ENCODE results near the gene SEMA6C. TPM values are rescaled to one million over a fixed set of nuclear protein-coding genes. Genes with fewer than 3 reads are reported as not detected.

The SEMA6C gene
- polyA plus RNA-seq, 1 donor (not counting 4 experiments of a cell fraction or from before 2014, with no cell fraction given): 0.93 TPM

DNA sequence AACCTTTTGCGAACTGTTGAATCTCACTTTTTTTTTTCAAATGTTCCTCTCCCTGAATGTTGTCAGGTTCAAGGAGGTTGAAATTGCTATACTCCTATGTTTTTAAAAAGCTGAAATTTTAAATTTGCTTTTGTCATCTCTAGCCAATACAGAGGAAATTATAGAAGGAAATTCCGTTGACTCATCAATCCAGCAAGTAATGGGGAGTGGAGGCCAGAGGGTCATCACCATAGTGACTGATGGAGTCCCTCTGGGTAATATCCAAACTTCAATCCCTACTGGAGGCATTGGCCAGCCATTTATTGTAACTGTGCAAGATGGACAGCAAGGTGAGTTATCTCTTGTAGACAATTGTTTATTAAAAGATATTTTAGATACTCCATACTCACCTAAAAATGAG lies 39.5 kb downstream of the SEMA6C start:
- Histone ChIP-seq H3K9me1 (ENCODE audit: control insufficient read depth, extremely low read depth, insufficient read depth, low read length) (no peaks in the 10 kb centered on the region), H3K9ac (ENCODE audit: control insufficient read depth, extremely low read depth, insufficient read depth, low read length) (no peak overlapping the region), H3K36me3 (ENCODE audit: control insufficient read depth in 2 of 2, extremely low read depth in 1 of 2, insufficient read depth in 2 of 2, low read length in 2 of 2) (no peaks in the 10 kb centered on the region), H3K27ac (ENCODE audit: control insufficient read depth, insufficient read depth, low read length) (no peak overlapping the region), H3K79me2 (ENCODE audit: control insufficient read depth, insufficient read depth, low read length) (no peaks in the 10 kb centered on the region), H2AFZ (ENCODE audit: control insufficient read depth, low read length) (no peak overlapping the region), H3K27me3 (ENCODE audit: control insufficient read depth, extremely low read depth, insufficient read depth, low read length) (no peaks in the 10 kb centered on the region), H3K4me3 (ENCODE audit: control insufficient read depth in 2 of 3, extremely low read depth in 1 of 3, insufficient read depth in 2 of 3, low read depth in 1 of 3, low read length in 3 of 3) (no peak overlapping the region), H3K9me3 (ENCODE audit: control insufficient read depth, low read depth, low read length) (no peaks in the 10 kb centered on the region), H3K4me1 (ENCODE audit: control insufficient read depth, extremely low read depth, insufficient read depth, low read length) (no peaks in the 10 kb centered on the region), H4K20me1 (ENCODE audit: control insufficient read depth, extremely low read depth, insufficient read depth, low read length) (no peaks in the 10 kb centered on the region), H3K4me2 (ENCODE audit: control insufficient read depth, extremely low read depth, insufficient read depth, low read depth, low read length) (no peak overlapping the region)
- TF ChIP-seq EZH2 (IDR thresholded peaks at IDR 0.05; ENCODE audit: low read length): no peak
- TF ChIP-seq CTCF (optimal IDR thresholded peaks at IDR 0.05 in 1 of 3, IDR thresholded peaks at IDR 0.05 in 1 of 3, conservative IDR thresholded peaks at IDR 0.05 in 1 of 3; ENCODE audit: extremely low read depth in 1 of 3, insufficient read depth in 2 of 3, low read length in 3 of 3): no peak
- dilution Hi-C loops (cut with MboI; ENCODE audit: extremely low pct_ligation_motif_present, low sequenced_read_pairs): no loop called here
- DNase-seq (ENCODE audit: low read depth, low spot score) (no peak), FAIRE-seq (peak; percentile 5)

DNA sequence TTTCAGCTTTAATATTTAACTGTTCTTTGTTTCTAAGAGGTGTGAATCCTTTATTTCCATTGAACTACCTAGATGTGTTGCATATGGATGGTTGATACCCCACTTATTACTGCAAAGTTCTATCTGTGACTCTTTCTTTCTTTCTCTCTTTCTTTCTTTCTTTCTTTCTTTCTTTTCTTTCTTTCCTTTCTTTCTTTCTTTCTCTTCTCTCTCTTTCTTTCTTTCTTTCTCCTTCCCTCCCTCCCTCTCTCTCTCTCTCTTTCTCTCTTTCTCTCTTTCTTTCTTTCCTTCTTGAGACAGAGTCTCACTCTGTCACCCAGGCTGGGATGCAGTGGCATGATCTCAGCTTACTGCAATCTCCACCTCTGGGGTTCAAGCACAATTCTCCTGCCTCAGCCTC lies 41.8 kb downstream of the SEMA6C start:
- Histone ChIP-seq H3K27ac (ENCODE audit: control insufficient read depth, insufficient read depth, low read length) (no peak overlapping the region), H2AFZ (ENCODE audit: control insufficient read depth, low read length) (no peak overlapping the region), H3K79me2 (ENCODE audit: control insufficient read depth, insufficient read depth, low read length) (no peaks in the 10 kb centered on the region), H3K9me1 (ENCODE audit: control insufficient read depth, extremely low read depth, insufficient read depth, low read length) (no peaks in the 10 kb centered on the region), H3K4me3 (ENCODE audit: control insufficient read depth in 2 of 3, extremely low read depth in 1 of 3, insufficient read depth in 2 of 3, low read depth in 1 of 3, low read length in 3 of 3) (no peak overlapping the region), H3K27me3 (ENCODE audit: control insufficient read depth, extremely low read depth, insufficient read depth, low read length) (no peaks in the 10 kb centered on the region), H3K4me1 (ENCODE audit: control insufficient read depth, extremely low read depth, insufficient read depth, low read length) (no peaks in the 10 kb centered on the region), H4K20me1 (ENCODE audit: control insufficient read depth, extremely low read depth, insufficient read depth, low read length) (no peaks in the 10 kb centered on the region), H3K9ac (ENCODE audit: control insufficient read depth, extremely low read depth, insufficient read depth, low read length) (no peak overlapping the region), H3K9me3 (ENCODE audit: control insufficient read depth, low read depth, low read length) (no peaks in the 10 kb centered on the region), H3K36me3 (ENCODE audit: control insufficient read depth in 2 of 2, extremely low read depth in 1 of 2, insufficient read depth in 2 of 2, low read length in 2 of 2) (no peaks in the 10 kb centered on the region), H3K4me2 (ENCODE audit: control insufficient read depth, extremely low read depth, insufficient read depth, low read depth, low read length) (no peak overlapping the region)
- FAIRE-seq (no peak), DNase-seq (ENCODE audit: low read depth, low spot score) (no peak)
- TF ChIP-seq EZH2 (IDR thresholded peaks at IDR 0.05; ENCODE audit: low read length) (no peak), CTCF (optimal IDR thresholded peaks at IDR 0.05 in 1 of 3, IDR thresholded peaks at IDR 0.05 in 1 of 3, conservative IDR thresholded peaks at IDR 0.05 in 1 of 3; ENCODE audit: extremely low read depth in 1 of 3, insufficient read depth in 2 of 3, low read length in 3 of 3) (no peak)
- dilution Hi-C loops (cut with MboI; ENCODE audit: extremely low pct_ligation_motif_present, low sequenced_read_pairs): no loop called here
